HEK293 (cell line): Measurements from ENCODE around the gene PDPK1.

Experiments used
- CTCF ChIA-PET: fragments of 350-600 bp; formaldehyde crosslinking; extraction: SDS; loops from one replicate; lab custom pipeline; 2021; ENCODE audit warnings: antibody characterized with exemption; lab: Yijun Ruan, JAX
- POLR2A ChIA-PET: fragments of 300-600 bp; formaldehyde crosslinking; extraction: SDS; loops from one replicate; lab custom pipeline; 2020; ENCODE audit warnings: antibody characterized with exemption, inconsistent platforms; lab: Yijun Ruan, JAX
- H3K27ac ChIP-seq: fragments of 200-500 bp; sonication (Bioruptor generic); 2 replicates; pipeline ENCODE4 v1.5.1; 2014; ENCODE audit warnings: low read depth, low read length, control low read depth, inconsistent platforms; ENCODE audit errors: extremely low read depth
- H3K36me3 ChIP-seq, 2 experiments: fragments of 200-500 bp in 1 of 2; sonication (Bioruptor generic) in 1 of 2; 1 replicate in 1 of 2; 2 replicates in 1 of 2; pipeline ENCODE4 v1.5.1; 2014 to 2017; ENCODE audit warnings: inconsistent platforms in 2 of 2, low read length in 2 of 2; ENCODE audit not compliant: control insufficient read depth in 2 of 2, insufficient read depth in 1 of 2
- H3K4me1 ChIP-seq: fragments of 200-500 bp; sonication (Bioruptor generic); 2 replicates; pipeline ENCODE4 v1.5.1; 2014; ENCODE audit warnings: mild to moderate bottlenecking, low read length, inconsistent platforms; ENCODE audit not compliant: control insufficient read depth, insufficient read depth
- H3K4me3 ChIP-seq: 2 replicates; pipeline ENCODE4 v1.5.1; 2011; ENCODE audit warnings: low read depth, mild to moderate bottlenecking, control low read depth, low read length, moderate library complexity
- H3K9me3 ChIP-seq: fragments of 200-500 bp; sonication (Bioruptor generic); 2 replicates; pipeline ENCODE4 v1.5.1; 2014; ENCODE audit warnings: low read depth, low read length, inconsistent platforms; ENCODE audit not compliant: control insufficient read depth, insufficient read depth
- AEBP2 ChIP-seq: fragments of 450-650 bp; formaldehyde crosslinking; IDR thresholded peaks from 2 replicates; pipeline ENCODE4 v1.5.1; 2016; ENCODE audit warnings: missing biosample characterization, missing genetic modification characterization, borderline replicate concordance
- ATF2 ChIP-seq: fragments of 450-650 bp; formaldehyde crosslinking; IDR thresholded peaks from 2 replicates; pipeline ENCODE4 v1.5.1; 2016; ENCODE audit warnings: missing biosample characterization, missing genetic modification characterization, low read depth
- EGR2 ChIP-seq: fragments of 450-650 bp; formaldehyde crosslinking; IDR thresholded peaks from 2 replicates; pipeline ENCODE4 v1.5.1; 2016; ENCODE audit warnings: low read depth, missing biosample characterization, missing genetic modification characterization
- GLIS1 ChIP-seq: fragments of 450-650 bp; formaldehyde crosslinking; IDR thresholded peaks from 2 replicates; pipeline ENCODE4 v1.5.1; 2016; ENCODE audit warnings: missing biosample characterization, missing genetic modification characterization
- GLIS2 ChIP-seq: fragments of 450-650 bp; formaldehyde crosslinking; IDR thresholded peaks from 2 replicates; pipeline ENCODE4 v1.5.1; 2016; ENCODE audit warnings: missing biosample characterization, missing genetic modification characterization
- INSM2 ChIP-seq: fragments of 450-650 bp; formaldehyde crosslinking; IDR thresholded peaks from 2 replicates; pipeline ENCODE4 v1.5.1; 2016; ENCODE audit warnings: missing biosample characterization, missing genetic modification characterization
- KLF1 ChIP-seq: fragments of 450-650 bp; formaldehyde crosslinking; IDR thresholded peaks from 2 replicates; pipeline ENCODE4 v1.5.1; 2016; ENCODE audit warnings: missing biosample characterization, missing genetic modification characterization
- KLF17 ChIP-seq: fragments of 450-650 bp; formaldehyde crosslinking; IDR thresholded peaks from 2 replicates; pipeline ENCODE4 v1.5.1; 2016; ENCODE audit warnings: missing biosample characterization, missing genetic modification characterization
- KLF9 ChIP-seq: fragments of 450-650 bp; formaldehyde crosslinking; IDR thresholded peaks from 2 replicates; pipeline ENCODE4 v1.5.1; 2016; ENCODE audit warnings: missing biosample characterization, missing genetic modification characterization, low read depth
- PATZ1 ChIP-seq: fragments of 450-650 bp; formaldehyde crosslinking; IDR thresholded peaks from 2 replicates; pipeline ENCODE4 v1.5.1; 2016; ENCODE audit warnings: missing biosample characterization, missing genetic modification characterization
- SP2 ChIP-seq: fragments of 450-650 bp; formaldehyde crosslinking; IDR thresholded peaks from 2 replicates; pipeline ENCODE4 v1.5.1; 2016; ENCODE audit warnings: missing biosample characterization, missing genetic modification characterization
- WT1 ChIP-seq: fragments of 450-650 bp; formaldehyde crosslinking; IDR thresholded peaks from 2 replicates; pipeline ENCODE4 v1.5.1; 2016; ENCODE audit warnings: missing biosample characterization, missing genetic modification characterization
- ZBTB21 ChIP-seq: fragments of 450-650 bp; formaldehyde crosslinking; IDR thresholded peaks from 2 replicates; pipeline ENCODE4 v1.5.1; 2017; ENCODE audit warnings: missing biosample characterization, missing genetic modification characterization
- ZBTB8A ChIP-seq: fragments of 450-650 bp; formaldehyde crosslinking; IDR thresholded peaks from 2 replicates; pipeline ENCODE4 v1.5.1; 2016; ENCODE audit warnings: missing biosample characterization, missing genetic modification characterization
- ZNF114 ChIP-seq: fragments of 450-650 bp; formaldehyde crosslinking; IDR thresholded peaks from 2 replicates; pipeline ENCODE4 v1.5.0; 2017; ENCODE audit warnings: missing biosample characterization, missing genetic modification characterization
- ZNF214 ChIP-seq: fragments of 450-650 bp; formaldehyde crosslinking; IDR thresholded peaks from 2 replicates; pipeline ENCODE4 v1.5.1; 2017; ENCODE audit warnings: missing biosample characterization, mild to moderate bottlenecking, missing genetic modification characterization, borderline replicate concordance
- ZNF26 ChIP-seq: fragments of 450-650 bp; formaldehyde crosslinking; IDR thresholded peaks from 2 replicates; pipeline ENCODE4 v1.5.1; 2016; ENCODE audit warnings: missing biosample characterization, missing genetic modification characterization
- ZNF292 ChIP-seq: fragments of 450-650 bp; formaldehyde crosslinking; IDR thresholded peaks from 2 replicates; pipeline ENCODE4 v1.5.1; 2016; ENCODE audit warnings: low read depth, missing biosample characterization, missing genetic modification characterization, borderline replicate concordance
- ZNF335 ChIP-seq: fragments of 450-650 bp; formaldehyde crosslinking; conservative IDR thresholded peaks from 2 replicates; pipeline ENCODE4 v1.5.1; 2016; ENCODE audit warnings: missing biosample characterization, missing genetic modification characterization
- ZNF398 ChIP-seq: fragments of 450-650 bp; formaldehyde crosslinking; IDR thresholded peaks from 2 replicates; pipeline ENCODE4 v1.5.1; 2017; ENCODE audit warnings: missing biosample characterization, missing genetic modification characterization
- ZNF423 ChIP-seq: fragments of 450-650 bp; formaldehyde crosslinking; IDR thresholded peaks from 2 replicates; pipeline ENCODE4 v1.5.1; 2016; ENCODE audit warnings: missing biosample characterization, missing genetic modification characterization
- ZNF521 ChIP-seq: fragments of 450-650 bp; formaldehyde crosslinking; IDR thresholded peaks from 2 replicates; pipeline ENCODE4 v1.5.1; 2017; ENCODE audit warnings: missing biosample characterization, mild to moderate bottlenecking, missing genetic modification characterization
- ZNF600 ChIP-seq: fragments of 450-650 bp; formaldehyde crosslinking; IDR thresholded peaks from 2 replicates; pipeline ENCODE4 v1.5.1; 2016; ENCODE audit warnings: missing biosample characterization, missing genetic modification characterization
- ZNF626 ChIP-seq: fragments of 450-650 bp; sonication (Bioruptor Pico); formaldehyde crosslinking; IDR thresholded peaks from 2 replicates; pipeline ENCODE4 v1.5.1; 2018; ENCODE audit warnings: missing biosample characterization, missing genetic modification characterization, inconsistent platforms
- ZNF629 ChIP-seq: fragments of 450-650 bp; formaldehyde crosslinking; IDR thresholded peaks from 2 replicates; pipeline ENCODE4 v1.5.1; 2017; ENCODE audit warnings: missing biosample characterization, missing genetic modification characterization
- ZNF654 ChIP-seq: fragments of 450-650 bp; formaldehyde crosslinking; IDR thresholded peaks from 2 replicates; pipeline ENCODE4 v1.5.1; 2016; ENCODE audit warnings: low read depth, missing biosample characterization, missing genetic modification characterization

Gene PDPK1

GRCh38 chr16:2511128-2511800 is 26.6 kb upstream of the PDPK1 start:
- Histone ChIP-seq H3K27ac (no peak overlapping the region), H3K36me3 (peaks cover 0 to 2% of the 10 kb centered on the region in 2 experiments; a peak in 2 of 3 replicates), H3K4me3 (no peak overlapping the region), H3K9me3 (no peaks in the 10 kb centered on the region), H3K4me1 (no peaks in the 10 kb centered on the region; the same call in 1 of the 2 replicates)
- ChIA-PET POLR2A (interaction anchor here (0.8 kb wide), 1 partner anchor 356 kb away, joined by 5 read pairs; the partner anchor contains the start of gene TRAF7), CTCF (interaction anchor here (5.6 kb wide), 1 partner anchor 10 kb away, joined by 27 read pairs; no protein-coding TSS in a partner anchor)
- TF ChIP-seq SP2 (tag by site-specific recombination) (peak; percentile 51), ZNF398 (tag by site-specific recombination) (peak; percentile 49; the same call in 1 of the 2 replicates), ZNF335 (0 out of 2 replicates have a peak, but pooled peaks have one; percentile 26), WT1 (tag by site-specific recombination) (peak; percentile 66), KLF1 (tag by site-specific recombination) (peak; percentile 44; the same call in 1 of the 2 replicates), ZBTB8A (tag by site-specific recombination) (0 out of 2 replicates have a peak, but pooled peaks have one; percentile 34), ZNF26 (tag by site-specific recombination) (no peak), EGR2 (tag by site-specific recombination) (0 out of 2 replicates have a peak, but pooled peaks have one; percentile 12), ZNF654 (no peak), GLIS1 (tag by site-specific recombination) (no peak), INSM2 (tag by site-specific recombination) (no peak), ZBTB21 (tag by site-specific recombination) (peak; percentile 75), ATF2 (tag by site-specific recombination) (peak; percentile 44), ZNF600 (0 out of 2 replicates have a peak, but pooled peaks have one; percentile 13), ZNF214 (no peak), PATZ1 (tag by site-specific recombination) (peak; percentile 41), GLIS2 (tag by site-specific recombination) (peak; percentile 40; the same call in 1 of the 2 replicates), ZNF423 (tag by site-specific recombination) (no peak), ZNF292 (tag by site-specific recombination) (no peak), ZNF626 (tag by site-specific recombination) (no peak), ZNF114 (no peak), AEBP2 (no peak), ZNF521 (tag by site-specific recombination) (no peak), ZNF629 (tag by site-specific recombination) (peak; percentile 93), KLF9 (tag by site-specific recombination) (peak; percentile 71), KLF17 (peak; percentile 49; the same call in 1 of the 2 replicates)
